Measurements from ENCODE around the gene PRSS3.
"Not testable (repeated sequence)": the region's sequence is repeated elsewhere in the genome, so short reads cannot be mapped to it uniquely, and the experiment has no call there.

Gene PRSS3

DNA sequence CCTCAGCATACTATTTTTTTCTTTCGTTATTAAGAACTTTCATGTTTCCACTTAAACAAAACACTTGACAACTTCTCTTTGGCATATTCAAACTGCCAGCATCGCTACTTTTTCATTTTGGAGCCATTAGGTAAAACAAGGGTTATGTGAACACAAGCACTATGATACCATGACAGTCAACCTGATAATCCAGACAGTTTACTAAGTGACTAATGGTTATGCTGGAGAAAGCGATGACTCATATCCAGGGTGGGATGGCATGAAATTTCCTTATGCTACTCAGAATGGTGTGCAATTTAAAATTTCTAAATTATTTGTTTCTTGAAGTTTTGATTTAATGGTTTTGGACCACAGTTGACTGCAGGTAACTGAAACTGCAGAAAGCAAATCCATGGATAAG is 29.9 kb upstream of the PRSS3 start:
- no peaks in the 10 kb centered on the region for H3K36me3 ChIP-seq (ENCODE audit: control insufficient read depth, insufficient read depth, low read length)
- H3K27ac ChIP-seq (ENCODE audit: low read depth, low read length), result no peak overlapping the region
- H3K27me3 ChIP-seq (ENCODE audit: control insufficient read depth, insufficient read depth, low read length), result no peaks in the 10 kb centered on the region
- no peaks in the 10 kb centered on the region for H3K9me3 ChIP-seq (ENCODE audit: control insufficient read depth, insufficient read depth, low read length)
- no peak overlapping the region for H3K4me3 ChIP-seq (ENCODE audit: low read depth, low read length)
- H3K4me1 ChIP-seq (ENCODE audit: control insufficient read depth, insufficient read depth, low read length), result no peaks in the 10 kb centered on the region
- H3K9ac ChIP-seq (ENCODE audit: low read depth, low read length), result no peak overlapping the region

DNA sequence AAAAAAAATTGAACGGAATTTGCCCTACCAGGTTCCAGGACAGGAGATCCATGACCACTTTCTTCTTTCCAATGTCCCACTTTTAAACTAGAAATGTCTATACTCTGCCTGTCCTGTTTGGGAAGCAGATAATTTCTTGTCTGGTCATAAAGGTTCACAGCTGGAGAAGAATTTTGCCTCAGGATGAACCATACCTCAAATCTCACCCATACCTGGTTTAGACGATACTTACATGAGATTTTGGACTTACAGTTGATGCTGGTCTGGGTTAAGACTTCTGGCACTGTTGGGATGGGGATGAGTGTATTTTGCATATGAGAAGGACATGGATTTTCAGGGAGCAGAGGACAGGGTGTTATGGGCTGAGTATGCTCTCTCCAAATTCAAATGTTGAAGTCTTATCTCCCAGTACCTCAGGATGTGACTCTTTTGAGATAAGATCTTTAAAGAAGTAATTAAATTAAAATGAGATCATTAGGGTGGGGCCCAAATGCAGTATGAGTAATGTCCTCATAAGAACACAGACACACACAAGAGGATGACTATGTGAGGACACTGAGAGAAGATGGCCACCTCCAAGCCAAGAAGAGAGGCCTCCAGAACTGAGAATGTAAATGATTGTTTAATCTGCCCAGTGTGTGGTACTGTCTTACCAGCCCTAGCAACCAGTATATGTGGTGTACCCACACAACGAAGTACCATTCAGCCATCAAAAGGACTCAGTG is 25.0 kb upstream of the PRSS3 start:
- not testable (repeated sequence) for H3K4me1 ChIP-seq (ENCODE audit: control insufficient read depth, insufficient read depth, low read length); H3K36me3 ChIP-seq (ENCODE audit: control insufficient read depth, insufficient read depth, low read length); H3K9ac ChIP-seq (ENCODE audit: low read depth, low read length); H3K27me3 ChIP-seq (ENCODE audit: control insufficient read depth, insufficient read depth, low read length); H3K9me3 ChIP-seq (ENCODE audit: control insufficient read depth, insufficient read depth, low read length); H3K4me3 ChIP-seq (ENCODE audit: low read depth, low read length); H3K27ac ChIP-seq (ENCODE audit: low read depth, low read length)

DNA sequence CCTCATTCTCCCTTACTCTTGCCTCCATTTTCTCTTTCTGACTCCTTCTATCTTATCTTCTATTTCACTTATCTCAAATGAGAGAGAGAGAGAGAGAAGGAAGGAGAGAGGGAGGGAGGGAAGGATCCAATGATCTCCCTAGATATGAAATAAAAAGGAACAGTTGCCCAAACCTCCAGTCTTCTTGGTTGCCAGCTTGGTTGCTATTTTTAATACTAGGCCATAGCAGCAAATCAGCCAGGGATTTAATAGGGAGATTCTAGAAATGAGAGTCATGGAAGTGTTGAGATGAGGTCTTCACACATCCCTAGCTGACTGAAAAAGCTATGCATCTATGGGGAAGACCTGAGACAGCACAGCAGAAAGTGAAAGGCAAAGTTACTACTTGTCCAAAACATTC is 22.2 kb upstream of the PRSS3 start:
- not testable (repeated sequence) for H3K36me3 ChIP-seq (ENCODE audit: control insufficient read depth, insufficient read depth, low read length); H3K27me3 ChIP-seq (ENCODE audit: control insufficient read depth, insufficient read depth, low read length); H3K4me3 ChIP-seq (ENCODE audit: low read depth, low read length); H3K27ac ChIP-seq (ENCODE audit: low read depth, low read length); H3K4me1 ChIP-seq (ENCODE audit: control insufficient read depth, insufficient read depth, low read length); H3K9ac ChIP-seq (ENCODE audit: low read depth, low read length); H3K9me3 ChIP-seq (ENCODE audit: control insufficient read depth, insufficient read depth, low read length)

DNA sequence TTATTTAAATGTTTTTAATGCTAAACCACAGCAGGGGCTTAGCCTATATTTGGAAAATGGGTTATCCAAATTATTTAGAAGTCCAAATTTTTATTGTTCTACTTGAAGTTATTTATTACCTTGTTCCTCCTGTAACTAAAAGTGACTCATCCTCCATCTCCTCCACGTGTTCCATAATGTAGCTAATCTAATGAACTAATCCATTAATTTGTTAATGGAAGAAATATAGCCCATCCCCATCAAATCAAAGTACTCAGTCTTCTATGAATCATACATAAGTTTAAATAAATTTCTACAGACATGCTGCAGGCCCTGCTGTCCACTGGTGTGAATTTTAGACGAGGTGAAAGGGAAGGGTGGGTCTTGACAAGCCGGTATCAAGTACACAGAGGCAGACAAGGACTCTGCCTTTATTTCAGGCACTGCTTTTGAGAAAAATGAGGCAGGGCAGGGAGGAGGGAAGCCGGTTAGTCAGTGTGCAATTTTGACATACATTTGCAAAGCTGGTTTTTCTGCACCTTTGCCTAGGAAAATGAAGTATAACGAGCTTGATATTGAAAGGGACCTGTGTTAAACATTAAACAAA is 21.2 kb upstream of the PRSS3 start:
- H3K27me3 ChIP-seq (ENCODE audit: control insufficient read depth, insufficient read depth, low read length); H3K9me3 ChIP-seq (ENCODE audit: control insufficient read depth, insufficient read depth, low read length); H3K27ac ChIP-seq (ENCODE audit: low read depth, low read length); H3K4me3 ChIP-seq (ENCODE audit: low read depth, low read length); H3K36me3 ChIP-seq (ENCODE audit: control insufficient read depth, insufficient read depth, low read length); H3K4me1 ChIP-seq (ENCODE audit: control insufficient read depth, insufficient read depth, low read length); H3K9ac ChIP-seq (ENCODE audit: low read depth, low read length): not testable (repeated sequence)

DNA sequence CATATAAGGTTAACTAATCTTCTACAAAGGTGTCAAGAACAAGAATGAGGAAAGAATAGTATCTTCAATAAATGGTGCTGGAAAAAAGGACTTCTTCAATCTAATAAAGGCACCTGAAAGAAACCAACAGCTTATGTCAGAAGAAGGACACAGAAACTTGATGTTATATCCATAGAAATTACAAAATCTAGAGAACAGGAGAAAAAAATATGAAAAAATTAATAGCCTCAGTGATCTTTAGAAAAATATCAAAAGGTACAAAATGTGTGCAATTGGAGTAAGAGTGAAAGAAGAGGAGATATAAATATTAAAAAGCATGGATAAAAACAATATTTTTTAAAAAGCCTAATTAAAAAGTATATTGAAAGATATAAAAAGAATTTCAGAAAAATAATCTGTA is 18.8 kb upstream of the PRSS3 start:
- H3K4me3 ChIP-seq (ENCODE audit: low read depth, low read length), result no peak overlapping the region
- H3K36me3 ChIP-seq (ENCODE audit: control insufficient read depth, insufficient read depth, low read length), result no peaks in the 10 kb centered on the region
- no peak overlapping the region for H3K27ac ChIP-seq (ENCODE audit: low read depth, low read length)
- H3K27me3 ChIP-seq (ENCODE audit: control insufficient read depth, insufficient read depth, low read length), result no peaks in the 10 kb centered on the region
- H3K9me3 ChIP-seq (ENCODE audit: control insufficient read depth, insufficient read depth, low read length), result no peaks in the 10 kb centered on the region
- no peak overlapping the region for H3K9ac ChIP-seq (ENCODE audit: low read depth, low read length)
- H3K4me1 ChIP-seq (ENCODE audit: control insufficient read depth, insufficient read depth, low read length), result no peaks in the 10 kb centered on the region

DNA sequence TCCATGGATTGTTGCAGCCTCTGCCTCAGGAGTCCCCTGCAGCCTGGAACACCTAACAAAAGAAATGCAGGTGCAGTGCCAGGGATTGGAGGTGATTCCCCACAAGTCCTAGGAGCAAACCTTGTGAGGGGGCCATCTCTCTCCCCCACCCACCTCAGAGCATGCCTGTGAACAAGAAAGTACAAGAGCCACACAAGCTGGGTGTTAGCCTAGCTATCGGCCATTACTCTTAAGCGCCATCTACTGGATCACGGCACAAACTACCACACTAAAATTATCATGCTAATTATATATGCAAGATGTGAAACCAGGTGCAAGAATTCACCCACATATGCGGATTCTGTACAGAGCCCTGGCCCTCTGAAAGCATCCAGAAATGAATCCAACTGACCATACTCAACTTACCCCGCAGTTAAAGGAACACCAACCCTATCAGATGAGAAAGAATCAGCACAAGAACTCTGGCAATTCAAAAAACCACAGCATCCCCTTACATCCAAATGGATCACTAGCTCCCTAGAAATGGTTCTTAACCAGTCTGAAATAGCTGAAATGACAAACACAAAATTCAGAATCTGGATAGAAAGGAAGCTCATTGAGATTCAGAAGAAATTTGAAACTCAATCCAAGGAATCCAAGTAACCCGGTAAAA is 16.5 kb upstream of the PRSS3 start:
- Histone ChIP-seq H3K36me3 (ENCODE audit: control insufficient read depth, insufficient read depth, low read length) (no peaks in the 10 kb centered on the region), H3K9me3 (ENCODE audit: control insufficient read depth, insufficient read depth, low read length) (no peaks in the 10 kb centered on the region), H3K27ac (ENCODE audit: low read depth, low read length) (no peak overlapping the region), H3K27me3 (ENCODE audit: control insufficient read depth, insufficient read depth, low read length) (no peaks in the 10 kb centered on the region), H3K9ac (ENCODE audit: low read depth, low read length) (no peak overlapping the region), H3K4me1 (ENCODE audit: control insufficient read depth, insufficient read depth, low read length) (no peaks in the 10 kb centered on the region), H3K4me3 (ENCODE audit: low read depth, low read length) (no peak overlapping the region)

DNA sequence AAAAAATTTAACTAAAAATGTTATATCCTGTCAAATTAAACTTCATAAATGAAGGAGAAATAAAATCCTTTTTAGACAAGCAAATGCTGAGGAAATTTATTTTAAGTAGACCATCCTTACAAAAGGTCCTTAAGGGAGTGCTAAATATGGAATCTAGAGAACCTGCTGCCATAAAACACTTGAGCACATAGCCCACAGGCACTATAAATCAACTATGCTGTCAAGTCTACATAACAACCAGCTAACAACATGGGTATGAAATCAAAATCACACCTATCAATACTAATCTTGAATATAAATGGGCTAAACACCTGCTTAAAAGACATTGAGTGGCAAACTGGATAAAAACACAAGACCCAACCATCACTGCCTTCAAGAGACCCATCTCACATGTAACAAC is 15.1 kb upstream of the PRSS3 start:
- H3K4me1 ChIP-seq (ENCODE audit: control insufficient read depth, insufficient read depth, low read length), result no peaks in the 10 kb centered on the region
- H3K27me3 ChIP-seq (ENCODE audit: control insufficient read depth, insufficient read depth, low read length), result no peaks in the 10 kb centered on the region
- H3K9me3 ChIP-seq (ENCODE audit: control insufficient read depth, insufficient read depth, low read length), result no peaks in the 10 kb centered on the region
- H3K9ac ChIP-seq (ENCODE audit: low read depth, low read length), result no peak overlapping the region
- H3K36me3 ChIP-seq (ENCODE audit: control insufficient read depth, insufficient read depth, low read length), result no peaks in the 10 kb centered on the region
- no peak overlapping the region for H3K27ac ChIP-seq (ENCODE audit: low read depth, low read length)
- no peak overlapping the region for H3K4me3 ChIP-seq (ENCODE audit: low read depth, low read length)

DNA sequence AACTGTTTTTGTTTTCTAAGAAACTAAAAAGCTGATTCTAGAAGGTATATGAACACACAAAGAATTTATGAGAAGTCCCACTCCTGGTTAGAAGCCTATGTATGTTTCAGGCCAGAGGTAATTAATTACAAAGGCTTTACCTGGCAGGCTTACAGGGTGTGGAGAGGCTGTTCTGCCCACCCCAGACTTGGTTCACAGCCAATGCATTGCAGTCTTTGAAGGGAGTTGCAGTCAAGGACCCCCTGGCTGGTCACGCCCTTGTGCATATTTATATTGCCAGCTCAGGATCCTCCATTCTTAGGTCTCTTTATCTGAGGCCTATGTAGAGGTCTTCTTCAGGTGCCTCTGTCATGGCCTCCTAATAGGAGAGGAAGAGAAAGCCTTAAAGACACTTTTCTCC is 13.6 kb upstream of the PRSS3 start:
- no peak overlapping the region for H3K4me3 ChIP-seq (ENCODE audit: low read depth, low read length)
- H3K27me3 ChIP-seq (ENCODE audit: control insufficient read depth, insufficient read depth, low read length), result no peaks in the 10 kb centered on the region
- H3K4me1 ChIP-seq (ENCODE audit: control insufficient read depth, insufficient read depth, low read length), result no peaks in the 10 kb centered on the region
- no peaks in the 10 kb centered on the region for H3K9me3 ChIP-seq (ENCODE audit: control insufficient read depth, insufficient read depth, low read length)
- no peaks in the 10 kb centered on the region for H3K36me3 ChIP-seq (ENCODE audit: control insufficient read depth, insufficient read depth, low read length)
- H3K9ac ChIP-seq (ENCODE audit: low read depth, low read length), result no peak overlapping the region
- H3K27ac ChIP-seq (ENCODE audit: low read depth, low read length), result no peak overlapping the region

DNA sequence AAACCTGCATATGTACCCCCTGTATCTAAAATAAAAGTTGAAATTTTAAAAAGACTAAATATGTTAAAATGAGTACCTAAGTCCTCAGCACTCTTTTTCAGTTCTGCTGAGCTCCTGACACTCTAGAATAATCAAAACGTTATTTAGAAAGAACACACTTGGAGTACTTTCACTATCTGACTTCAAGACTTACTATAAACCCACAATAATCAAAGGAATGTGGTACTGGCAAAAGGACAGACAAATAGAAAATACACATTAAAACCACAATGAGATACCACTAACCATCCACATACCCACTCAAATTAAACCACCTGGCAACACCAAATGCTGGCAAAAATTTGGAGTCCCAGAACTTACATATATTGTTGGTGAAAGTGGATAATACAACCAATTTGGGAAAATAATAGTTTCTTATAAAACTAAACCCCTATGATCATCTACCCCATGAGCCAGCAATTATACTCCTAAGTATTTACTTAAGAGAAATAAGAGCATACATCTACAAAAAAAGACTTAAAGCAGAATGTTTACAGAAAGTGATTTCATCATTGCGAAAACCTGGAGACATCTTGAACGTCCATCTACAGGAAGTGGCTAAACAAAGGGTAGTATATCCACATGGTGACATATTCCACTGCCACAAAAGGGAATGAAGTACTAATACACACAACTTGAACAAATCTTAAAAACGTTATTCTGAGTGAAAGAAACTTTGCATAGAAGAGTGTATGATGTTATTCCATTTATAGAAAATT is 12.8 kb upstream of the PRSS3 start:
- H3K4me1 ChIP-seq (ENCODE audit: control insufficient read depth, insufficient read depth, low read length), result no peaks in the 10 kb centered on the region
- no peaks in the 10 kb centered on the region for H3K27me3 ChIP-seq (ENCODE audit: control insufficient read depth, insufficient read depth, low read length)
- H3K9ac ChIP-seq (ENCODE audit: low read depth, low read length), result no peak overlapping the region
- no peaks in the 10 kb centered on the region for H3K36me3 ChIP-seq (ENCODE audit: control insufficient read depth, insufficient read depth, low read length)
- no peaks in the 10 kb centered on the region for H3K9me3 ChIP-seq (ENCODE audit: control insufficient read depth, insufficient read depth, low read length)
- H3K27ac ChIP-seq (ENCODE audit: low read depth, low read length), result no peak overlapping the region
- H3K4me3 ChIP-seq (ENCODE audit: low read depth, low read length), result no peak overlapping the region

DNA sequence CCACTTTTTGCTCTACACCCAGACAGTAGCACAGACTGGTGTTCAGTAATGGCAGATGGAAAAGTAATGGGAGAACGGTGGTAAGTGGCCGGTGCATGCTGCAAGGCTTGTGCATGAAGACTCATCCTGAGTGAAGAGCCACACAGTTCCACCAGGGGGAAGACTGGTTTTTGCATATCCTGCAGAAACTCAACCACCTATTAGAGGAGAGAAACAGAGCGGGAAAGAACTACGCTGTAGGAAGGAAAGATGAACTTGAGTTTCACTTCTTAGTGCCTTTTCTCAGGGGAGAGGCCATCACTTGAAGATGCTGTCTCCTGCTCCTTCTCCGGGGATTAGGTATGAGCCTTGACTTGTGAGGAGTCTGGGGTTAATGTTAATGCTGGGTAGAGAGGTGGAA is 9.4 kb upstream of the PRSS3 start:
- no peaks in the 10 kb centered on the region for H3K9me3 ChIP-seq (ENCODE audit: control insufficient read depth, insufficient read depth, low read length)
- H3K4me1 ChIP-seq (ENCODE audit: control insufficient read depth, insufficient read depth, low read length), result no peaks in the 10 kb centered on the region
- no peak overlapping the region for H3K4me3 ChIP-seq (ENCODE audit: low read depth, low read length)
- H3K27me3 ChIP-seq (ENCODE audit: control insufficient read depth, insufficient read depth, low read length), result no peaks in the 10 kb centered on the region
- H3K36me3 ChIP-seq (ENCODE audit: control insufficient read depth, insufficient read depth, low read length), result no peaks in the 10 kb centered on the region
- no peak overlapping the region for H3K9ac ChIP-seq (ENCODE audit: low read depth, low read length)
- H3K27ac ChIP-seq (ENCODE audit: low read depth, low read length), result no peak overlapping the region

DNA sequence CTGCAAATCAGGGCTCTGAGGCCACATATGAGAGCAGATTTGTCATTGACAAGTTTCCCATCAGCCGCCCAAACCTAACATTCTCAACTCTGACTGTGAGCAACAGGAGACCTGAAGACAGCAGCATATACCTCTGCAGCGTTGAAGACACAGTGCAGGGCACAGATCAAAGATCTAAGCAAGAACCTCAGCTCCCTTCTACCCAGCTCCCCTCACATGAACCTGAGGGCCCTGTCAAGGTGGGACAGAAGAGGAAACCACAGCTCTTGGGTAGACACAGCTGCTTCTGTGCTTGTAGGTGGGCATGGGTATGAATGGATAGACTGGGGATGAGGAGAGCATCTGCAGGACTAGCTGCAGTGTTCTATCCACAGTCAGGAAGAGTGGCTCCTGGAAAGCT is 8.7 kb upstream of the PRSS3 start:
- H3K36me3 ChIP-seq (ENCODE audit: control insufficient read depth, insufficient read depth, low read length), result no peaks in the 10 kb centered on the region
- no peaks in the 10 kb centered on the region for H3K4me1 ChIP-seq (ENCODE audit: control insufficient read depth, insufficient read depth, low read length)
- no peaks in the 10 kb centered on the region for H3K27me3 ChIP-seq (ENCODE audit: control insufficient read depth, insufficient read depth, low read length)
- no peak overlapping the region for H3K9ac ChIP-seq (ENCODE audit: low read depth, low read length)
- H3K27ac ChIP-seq (ENCODE audit: low read depth, low read length), result no peak overlapping the region
- H3K9me3 ChIP-seq (ENCODE audit: control insufficient read depth, insufficient read depth, low read length), result no peaks in the 10 kb centered on the region
- no peak overlapping the region for H3K4me3 ChIP-seq (ENCODE audit: low read depth, low read length)
